ENCODE measurements around the gene SETBP1.

Gene SETBP1

DNA sequence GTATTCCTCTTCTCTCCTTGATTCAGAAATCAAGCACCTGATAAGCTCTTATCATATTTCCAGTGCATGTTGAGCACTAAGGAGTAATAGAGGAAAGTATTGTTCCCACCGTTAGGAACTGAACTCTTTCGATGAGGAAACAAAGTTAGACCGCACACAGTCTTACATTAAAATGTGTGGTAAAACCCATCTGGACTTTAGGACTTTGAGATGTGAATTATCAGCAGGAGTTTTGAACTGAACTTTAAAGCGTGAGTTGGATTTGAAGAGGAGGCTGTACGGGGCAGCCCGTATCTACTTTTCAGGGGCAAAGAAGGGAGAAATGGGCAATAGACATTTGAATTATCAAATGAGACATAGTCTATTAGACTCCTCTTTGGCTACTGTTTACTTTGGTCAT, 134.4 kb downstream of the SETBP1 start:
- H3K27me3 ChIP-seq (ENCODE audit: insufficient read depth, insufficient read length), result no peaks in the 10 kb centered on the region
- no peaks in the 10 kb centered on the region for H3K9me3 ChIP-seq (ENCODE audit: insufficient read depth, low read length)
- no peak overlapping the region for H3K4me3 ChIP-seq (ENCODE audit: insufficient read length, low read depth)
- TF ChIP-seq SUZ12 (IDR thresholded peaks at IDR 0.05; ENCODE audit: extremely low read depth, insufficient read depth, insufficient read length) (no peak), YY1 (IDR thresholded peaks at IDR 0.05; ENCODE audit: insufficient read depth, insufficient read length) (no peak), ZNF274 (IDR thresholded peaks at IDR 0.05; ENCODE audit: low read depth, low read length) (no peak)
- no peak for DNase-seq (ENCODE audit: low read depth, low spot score)
- no peak overlapping the region for H3K9ac ChIP-seq (ENCODE audit: insufficient read length, low read depth)
- H3K4me1 ChIP-seq (ENCODE audit: insufficient read depth, insufficient read length), result peaks cover 5% of the 10 kb centered on the region
- H3K36me3 ChIP-seq (ENCODE audit: insufficient read depth, insufficient read length, low read length), result peaks cover 9% of the 10 kb centered on the region

DNA sequence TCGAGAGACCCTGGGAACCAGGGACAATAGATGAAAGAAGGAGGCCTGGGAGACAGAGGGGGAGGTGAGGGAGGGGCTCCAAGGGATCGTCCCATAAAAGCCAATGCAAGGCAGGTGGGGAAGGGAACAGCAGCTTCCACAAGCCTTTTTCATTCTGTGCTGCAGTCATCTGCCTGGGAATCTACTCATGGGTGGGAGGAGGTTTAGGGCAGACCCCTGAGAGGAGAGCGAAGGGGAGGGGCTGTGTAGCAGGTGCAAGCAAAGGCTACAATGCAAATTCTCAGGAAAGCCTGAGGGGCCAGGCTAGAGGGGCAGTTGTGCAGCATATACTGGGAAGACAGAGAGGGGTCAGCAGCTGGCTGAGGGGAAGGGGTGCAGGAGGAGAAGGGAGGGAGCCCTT, 135.4 kb downstream of the SETBP1 start:
- Histone ChIP-seq H3K9me3 (ENCODE audit: insufficient read depth, low read length) (no peaks in the 10 kb centered on the region), H3K4me3 (ENCODE audit: insufficient read length, low read depth) (no peak overlapping the region), H3K36me3 (ENCODE audit: insufficient read depth, insufficient read length, low read length) (peaks cover 10% of the 10 kb centered on the region), H3K4me1 (ENCODE audit: insufficient read depth, insufficient read length) (peaks cover 5% of the 10 kb centered on the region), H3K9ac (ENCODE audit: insufficient read length, low read depth) (no peak overlapping the region), H3K27me3 (ENCODE audit: insufficient read depth, insufficient read length) (no peaks in the 10 kb centered on the region)
- TF ChIP-seq YY1 (IDR thresholded peaks at IDR 0.05; ENCODE audit: insufficient read depth, insufficient read length), result no peak
- no peak for TF ChIP-seq SUZ12 (IDR thresholded peaks at IDR 0.05; ENCODE audit: extremely low read depth, insufficient read depth, insufficient read length)
- no peak for TF ChIP-seq ZNF274 (IDR thresholded peaks at IDR 0.05; ENCODE audit: low read depth, low read length)
- no peak for DNase-seq (ENCODE audit: low read depth, low spot score)

DNA sequence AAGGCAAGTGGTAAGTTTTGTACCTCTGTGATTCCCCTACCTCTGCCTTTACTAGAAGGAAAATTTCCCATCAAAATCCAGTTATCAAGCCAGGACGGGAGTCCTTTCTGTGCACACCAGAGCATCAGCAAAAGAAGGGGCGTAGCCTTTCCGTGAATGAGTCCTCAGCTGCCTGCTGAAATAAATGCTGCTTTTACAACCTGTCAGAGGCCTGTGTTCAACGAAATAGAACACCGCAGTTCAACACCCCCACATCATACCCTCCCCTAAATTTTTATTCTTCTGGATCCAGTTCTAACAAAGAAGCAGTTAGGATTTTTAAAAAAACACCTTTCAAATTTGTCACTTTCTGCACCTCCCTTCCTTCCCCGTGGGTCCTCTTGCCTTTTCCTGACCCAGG, 135.8 kb downstream of the SETBP1 start:
- Histone ChIP-seq H3K36me3 (ENCODE audit: insufficient read depth, insufficient read length, low read length) (peaks cover 10% of the 10 kb centered on the region), H3K9me3 (ENCODE audit: insufficient read depth, low read length) (no peaks in the 10 kb centered on the region), H3K27me3 (ENCODE audit: insufficient read depth, insufficient read length) (no peaks in the 10 kb centered on the region), H3K9ac (ENCODE audit: insufficient read length, low read depth) (no peak overlapping the region), H3K4me3 (ENCODE audit: insufficient read length, low read depth) (no peak overlapping the region), H3K4me1 (ENCODE audit: insufficient read depth, insufficient read length) (peaks cover 5% of the 10 kb centered on the region)
- TF ChIP-seq SUZ12 (IDR thresholded peaks at IDR 0.05; ENCODE audit: extremely low read depth, insufficient read depth, insufficient read length) (no peak), YY1 (IDR thresholded peaks at IDR 0.05; ENCODE audit: insufficient read depth, insufficient read length) (no peak), ZNF274 (IDR thresholded peaks at IDR 0.05; ENCODE audit: low read depth, low read length) (no peak)
- DNase-seq (ENCODE audit: low read depth, low spot score), result no peak

DNA sequence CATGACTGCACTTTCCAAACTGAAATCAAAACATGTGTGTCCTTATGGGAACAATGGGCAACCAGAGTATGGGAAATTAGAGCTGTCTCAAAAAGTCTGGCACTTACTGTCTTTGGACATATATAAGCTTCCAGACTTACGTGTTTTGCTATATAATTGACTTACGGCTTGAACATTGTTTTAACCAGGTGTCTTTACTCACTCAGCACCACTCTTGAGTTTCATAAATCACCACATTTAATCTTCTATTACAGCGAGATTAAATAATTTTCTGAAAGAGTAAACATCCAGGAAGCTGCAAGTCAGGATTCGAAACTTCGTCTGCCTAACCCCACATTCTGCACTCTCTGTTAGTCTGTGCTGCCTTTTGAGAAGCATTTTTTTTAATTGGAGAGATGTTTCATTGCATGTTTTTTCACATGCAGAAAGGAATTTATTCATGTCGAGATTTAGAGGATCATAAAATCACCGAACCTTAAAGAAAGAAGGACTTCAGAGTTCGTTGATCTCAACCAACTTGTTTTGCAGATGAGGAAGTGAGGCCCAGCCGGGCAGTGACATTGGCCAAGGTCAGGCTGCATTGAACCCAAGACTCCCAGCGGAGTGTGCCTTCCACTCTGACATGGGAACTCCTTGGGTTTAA, 137.3 kb downstream of the SETBP1 start:
- Histone ChIP-seq H3K27me3 (ENCODE audit: insufficient read depth, insufficient read length) (no peaks in the 10 kb centered on the region), H3K4me1 (ENCODE audit: insufficient read depth, insufficient read length) (peaks cover 5% of the 10 kb centered on the region), H3K9ac (ENCODE audit: insufficient read length, low read depth) (no peak overlapping the region), H3K9me3 (ENCODE audit: insufficient read depth, low read length) (no peaks in the 10 kb centered on the region), H3K4me3 (ENCODE audit: insufficient read length, low read depth) (no peak overlapping the region), H3K36me3 (ENCODE audit: insufficient read depth, insufficient read length, low read length) (peaks cover 10% of the 10 kb centered on the region)
- TF ChIP-seq YY1 (IDR thresholded peaks at IDR 0.05; ENCODE audit: insufficient read depth, insufficient read length) (no peak), ZNF274 (IDR thresholded peaks at IDR 0.05; ENCODE audit: low read depth, low read length) (no peak), SUZ12 (IDR thresholded peaks at IDR 0.05; ENCODE audit: extremely low read depth, insufficient read depth, insufficient read length) (no peak)
- no peak for DNase-seq (ENCODE audit: low read depth, low spot score)

DNA sequence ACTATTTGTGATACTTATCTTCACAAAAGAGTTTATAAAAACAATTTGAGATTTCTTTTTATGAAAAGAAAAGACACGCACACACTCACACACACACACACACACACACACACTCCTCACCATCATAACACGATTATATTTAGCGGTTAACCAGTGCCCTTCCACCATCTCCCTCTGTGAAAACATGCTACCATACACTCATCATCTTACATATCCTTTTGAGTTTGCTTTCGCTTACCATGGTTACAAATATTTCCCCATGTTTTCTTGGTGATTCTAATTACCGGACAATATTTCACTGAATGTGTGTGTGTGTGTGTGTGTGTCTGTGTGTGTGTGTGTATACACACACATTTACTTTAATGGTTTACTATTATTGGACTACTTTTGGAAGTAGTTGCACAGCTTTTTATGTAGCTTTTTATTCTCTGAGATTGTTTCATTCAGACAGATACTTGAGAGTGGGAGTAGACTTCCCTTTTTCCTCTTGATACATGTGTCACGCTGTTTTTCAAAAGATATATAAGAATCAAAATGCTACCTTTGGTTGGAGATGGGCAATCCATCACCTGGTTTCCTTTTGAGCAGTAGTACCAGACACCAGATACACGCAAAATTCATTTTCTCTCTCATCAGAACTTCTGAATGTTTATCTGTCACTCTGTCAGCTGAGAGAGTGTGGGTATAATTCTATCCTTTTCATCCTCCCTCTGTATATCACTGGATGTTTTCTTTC, 138.1 kb downstream of the SETBP1 start:
- H3K4me3 ChIP-seq (ENCODE audit: insufficient read length, low read depth), result no peak overlapping the region
- H3K36me3 ChIP-seq (ENCODE audit: insufficient read depth, insufficient read length, low read length), result peaks cover 10% of the 10 kb centered on the region
- no peaks in the 10 kb centered on the region for H3K27me3 ChIP-seq (ENCODE audit: insufficient read depth, insufficient read length)
- DNase-seq (ENCODE audit: low read depth, low spot score), result no peak
- H3K9me3 ChIP-seq (ENCODE audit: insufficient read depth, low read length), result no peaks in the 10 kb centered on the region
- peaks cover 5% of the 10 kb centered on the region for H3K4me1 ChIP-seq (ENCODE audit: insufficient read depth, insufficient read length)
- H3K9ac ChIP-seq (ENCODE audit: insufficient read length, low read depth), result no peak overlapping the region
- TF ChIP-seq YY1 (IDR thresholded peaks at IDR 0.05; ENCODE audit: insufficient read depth, insufficient read length) (no peak), SUZ12 (IDR thresholded peaks at IDR 0.05; ENCODE audit: extremely low read depth, insufficient read depth, insufficient read length) (no peak), ZNF274 (IDR thresholded peaks at IDR 0.05; ENCODE audit: low read depth, low read length) (no peak)

DNA sequence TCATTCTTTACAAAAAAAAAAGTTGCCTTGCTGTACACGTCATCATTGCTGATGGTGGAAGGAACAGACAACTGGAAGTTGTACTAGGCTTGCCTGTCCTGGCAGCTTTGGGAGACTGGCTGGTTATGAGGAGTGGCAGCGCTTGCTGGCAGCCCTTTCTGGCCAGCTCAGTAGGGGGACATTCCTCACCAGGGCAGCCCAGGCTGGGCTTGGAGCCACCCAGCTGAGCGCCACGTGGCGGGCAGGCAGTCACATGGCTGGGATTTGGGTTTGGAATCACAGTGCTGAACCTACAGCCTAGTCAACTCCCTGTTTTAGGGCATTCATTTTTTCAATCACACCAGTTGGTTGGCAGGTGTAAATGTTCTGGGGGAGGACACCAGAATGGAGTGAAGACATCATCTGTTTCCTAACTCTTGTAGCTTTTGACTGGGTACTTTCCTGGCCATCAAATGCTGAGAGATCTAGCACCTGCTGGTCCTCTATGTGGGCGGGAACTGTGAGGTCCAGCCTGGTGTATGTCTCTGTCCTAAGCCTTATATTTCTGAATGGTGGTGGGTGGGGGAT, 139.3 kb downstream of the SETBP1 start:
- Histone ChIP-seq H3K4me1 (ENCODE audit: insufficient read depth, insufficient read length) (peaks cover 5% of the 10 kb centered on the region), H3K27me3 (ENCODE audit: insufficient read depth, insufficient read length) (no peaks in the 10 kb centered on the region), H3K9ac (ENCODE audit: insufficient read length, low read depth) (no peak overlapping the region), H3K9me3 (ENCODE audit: insufficient read depth, low read length) (no peaks in the 10 kb centered on the region), H3K4me3 (ENCODE audit: insufficient read length, low read depth) (no peak overlapping the region), H3K36me3 (ENCODE audit: insufficient read depth, insufficient read length, low read length) (peaks cover 10% of the 10 kb centered on the region)
- no peak for DNase-seq (ENCODE audit: low read depth, low spot score)
- TF ChIP-seq SUZ12 (IDR thresholded peaks at IDR 0.05; ENCODE audit: extremely low read depth, insufficient read depth, insufficient read length) (no peak), YY1 (IDR thresholded peaks at IDR 0.05; ENCODE audit: insufficient read depth, insufficient read length) (no peak), ZNF274 (IDR thresholded peaks at IDR 0.05; ENCODE audit: low read depth, low read length) (no peak)

DNA sequence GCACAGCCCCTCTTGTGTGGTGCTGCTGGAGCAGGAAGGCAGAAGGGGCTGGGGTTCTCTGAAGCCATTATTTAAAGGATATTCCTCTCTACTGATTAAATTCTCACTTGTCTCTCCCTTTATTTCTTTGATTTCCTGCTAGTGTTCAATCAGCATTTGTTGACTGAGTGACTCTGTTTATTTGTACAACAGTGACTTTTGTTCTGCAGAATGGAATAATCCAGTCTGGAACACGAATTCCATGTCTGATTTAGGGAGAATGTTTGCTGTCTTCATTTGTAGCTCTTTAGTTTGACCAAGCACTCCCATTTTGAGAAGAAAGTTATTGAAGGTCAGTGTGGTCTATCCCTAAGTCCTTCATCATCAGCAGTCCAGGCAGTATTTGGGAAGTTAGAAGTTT, 141.2 kb downstream of the SETBP1 start:
- peaks cover 10% of the 10 kb centered on the region for H3K36me3 ChIP-seq (ENCODE audit: insufficient read depth, insufficient read length, low read length)
- H3K9ac ChIP-seq (ENCODE audit: insufficient read length, low read depth), result no peak overlapping the region
- DNase-seq (ENCODE audit: low read depth, low spot score), result no peak
- TF ChIP-seq YY1 (IDR thresholded peaks at IDR 0.05; ENCODE audit: insufficient read depth, insufficient read length) (no peak), ZNF274 (IDR thresholded peaks at IDR 0.05; ENCODE audit: low read depth, low read length) (no peak), SUZ12 (IDR thresholded peaks at IDR 0.05; ENCODE audit: extremely low read depth, insufficient read depth, insufficient read length) (no peak)
- H3K4me1 ChIP-seq (ENCODE audit: insufficient read depth, insufficient read length), result no peaks in the 10 kb centered on the region
- no peaks in the 10 kb centered on the region for H3K27me3 ChIP-seq (ENCODE audit: insufficient read depth, insufficient read length)
- no peaks in the 10 kb centered on the region for H3K9me3 ChIP-seq (ENCODE audit: insufficient read depth, low read length)
- no peak overlapping the region for H3K4me3 ChIP-seq (ENCODE audit: insufficient read length, low read depth)
